ENCODE results near the gene SALL2.

SALL2 gene

DNA sequence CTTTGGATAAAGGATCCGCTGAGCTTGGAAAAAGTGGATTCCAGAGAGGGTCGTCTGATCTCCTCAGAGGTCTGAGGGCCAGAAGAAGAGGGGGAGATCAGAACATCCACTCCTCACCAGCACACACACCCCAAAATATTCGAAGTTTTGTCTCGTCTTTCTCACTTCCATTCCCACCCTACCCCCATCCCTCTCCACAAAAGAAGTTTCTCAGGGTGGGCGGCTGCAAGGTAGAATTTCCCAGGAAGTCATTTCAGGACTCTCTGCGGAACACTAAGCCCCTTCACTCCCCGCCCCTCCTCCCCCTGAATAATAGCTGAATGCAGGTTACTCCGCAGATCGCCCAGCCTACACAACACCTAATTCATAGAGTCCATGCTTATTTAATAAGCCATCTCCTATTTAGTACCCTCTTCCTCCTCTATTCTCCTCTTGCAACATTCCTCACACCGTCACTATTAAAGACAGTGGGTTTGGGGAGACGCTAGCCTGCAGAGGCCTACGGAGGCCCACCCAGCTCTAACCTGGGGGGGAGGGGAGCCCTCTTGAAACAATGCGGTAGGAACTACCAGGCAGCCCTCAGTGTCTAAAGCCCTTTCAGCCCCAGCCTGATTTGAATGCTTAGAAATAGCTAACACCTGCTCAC lies 649 bp upstream of the SALL2 start:
- peak; percentile 26 for DNase-seq

- DNase-seq = no peak
Observed at GRCh38 chr14:21525571-21525961, 580 bp downstream of the SALL2 start.

GRCh38 chr14:21524575-21525490 lies 1.3 kb downstream of the SALL2 start:
- no peak for DNase-seq

DNA sequence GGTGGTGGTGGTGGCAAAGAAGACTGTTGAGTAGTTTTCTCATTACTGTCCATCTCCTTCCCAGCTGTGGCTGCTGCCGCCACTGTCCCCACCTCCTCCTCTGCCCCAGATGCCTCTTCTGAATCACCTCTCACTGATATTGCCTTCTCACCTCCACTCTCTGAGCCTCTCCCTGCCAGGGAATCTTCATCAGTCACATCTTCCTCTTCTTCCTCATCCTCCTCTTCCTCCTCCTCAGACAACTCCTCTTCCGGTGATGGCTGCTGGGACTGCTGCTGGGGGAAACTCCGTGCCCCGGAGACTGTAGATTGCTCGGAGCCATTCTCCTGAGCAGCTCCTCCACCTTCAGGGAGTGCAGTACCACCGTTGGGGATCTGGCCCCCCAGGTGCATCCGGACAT lies 2.9 kb downstream of the SALL2 start:
- DNase-seq = no peak

DNA sequence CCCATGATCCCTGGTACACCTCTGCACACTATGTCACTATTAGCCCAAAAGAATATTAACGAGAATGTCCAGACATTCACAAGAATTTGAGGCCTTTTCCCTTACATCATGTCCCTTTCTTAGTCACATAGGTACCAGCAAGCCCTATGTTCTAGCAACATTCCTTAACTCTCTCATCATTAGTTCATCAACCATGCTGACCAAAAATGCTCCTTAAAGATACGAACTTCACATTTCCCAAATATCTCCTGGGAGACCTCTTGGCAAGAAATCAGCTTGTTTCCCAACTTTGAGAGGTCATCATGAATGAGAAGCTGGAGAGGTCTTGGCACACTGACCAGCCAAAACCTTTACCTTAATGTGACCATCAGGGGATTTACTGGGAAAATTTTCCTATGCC lies 4.6 kb downstream of the SALL2 start:
- no peak for DNase-seq

- no peak for DNase-seq
Observed at GRCh38 chr14:21520767-21521166, 5.4 kb downstream of the SALL2 start.

DNA sequence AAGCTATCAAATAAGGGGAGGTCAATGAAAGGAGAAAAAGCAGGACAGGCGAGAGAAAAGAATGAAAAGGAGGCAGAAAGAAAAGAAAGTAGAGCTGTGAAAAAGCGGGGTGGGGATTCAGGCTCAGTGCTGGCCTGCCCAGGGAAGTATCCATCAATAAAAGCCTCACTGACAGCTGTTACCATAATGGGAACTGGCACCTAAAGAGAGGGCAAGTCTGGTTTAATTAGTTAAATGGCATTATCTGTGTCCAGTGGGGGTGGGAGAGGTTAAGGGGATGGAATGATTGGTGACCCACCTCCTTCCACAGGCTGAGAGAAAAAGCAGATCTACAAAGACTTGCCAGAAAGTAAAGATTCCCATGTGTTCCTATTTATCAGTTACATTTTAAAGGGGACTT lies 7.4 kb downstream of the SALL2 start:
- no peak for DNase-seq

DNA sequence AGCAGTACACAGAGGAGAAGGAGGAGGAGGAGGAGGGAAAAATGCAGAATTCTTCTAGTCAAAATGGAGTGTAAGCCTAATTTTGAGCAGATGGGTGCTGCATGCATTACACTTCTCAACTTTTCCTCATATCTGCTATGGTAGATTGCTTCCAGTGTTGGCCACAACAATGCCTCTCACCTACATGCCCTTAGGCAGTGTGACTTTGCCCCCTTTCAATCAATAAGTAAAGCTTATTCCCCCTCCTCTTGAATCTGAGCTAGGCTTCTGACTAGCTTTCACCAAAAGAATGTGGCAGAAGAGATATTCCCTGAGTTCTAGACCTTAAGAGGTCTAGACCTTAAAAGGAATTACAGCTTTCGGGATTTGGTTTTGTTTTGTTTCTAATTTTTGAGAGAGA lies 11.8 kb downstream of the SALL2 start:
- no peak for DNase-seq

GRCh38 chr14:21510735-21511657 lies 15.2 kb downstream of the SALL2 start, which contains the start of gene METTL3:
METTL3 (minus strand) TSS chr14:21511340; CDS start chr14:21511223, 117 bp downstream.
- DNase-seq = peak; percentile 98

- DNase-seq = no peak
Observed at GRCh38 chr14:21509432-21510143, 16.6 kb downstream of the SALL2 start.

DNA sequence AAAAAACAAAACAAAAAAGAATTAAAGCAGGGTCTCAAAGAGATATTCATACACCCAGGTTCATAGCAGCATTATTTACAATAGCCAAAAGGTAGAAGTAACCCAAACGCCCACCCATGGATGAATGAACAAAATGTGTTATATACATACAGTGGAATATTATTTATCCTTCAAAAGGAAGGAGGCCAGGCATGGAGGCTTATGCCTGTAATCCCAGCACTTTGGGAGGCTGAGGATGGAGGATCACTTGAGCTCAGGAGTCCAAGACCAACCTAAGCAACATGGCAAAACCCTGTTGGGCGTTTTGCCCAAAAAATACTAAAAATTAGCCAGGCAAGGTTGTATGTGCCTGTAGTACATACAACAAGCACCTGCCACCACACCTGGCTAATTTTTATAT lies 19.6 kb downstream of the SALL2 start:
- DNase-seq = no peak

DNA sequence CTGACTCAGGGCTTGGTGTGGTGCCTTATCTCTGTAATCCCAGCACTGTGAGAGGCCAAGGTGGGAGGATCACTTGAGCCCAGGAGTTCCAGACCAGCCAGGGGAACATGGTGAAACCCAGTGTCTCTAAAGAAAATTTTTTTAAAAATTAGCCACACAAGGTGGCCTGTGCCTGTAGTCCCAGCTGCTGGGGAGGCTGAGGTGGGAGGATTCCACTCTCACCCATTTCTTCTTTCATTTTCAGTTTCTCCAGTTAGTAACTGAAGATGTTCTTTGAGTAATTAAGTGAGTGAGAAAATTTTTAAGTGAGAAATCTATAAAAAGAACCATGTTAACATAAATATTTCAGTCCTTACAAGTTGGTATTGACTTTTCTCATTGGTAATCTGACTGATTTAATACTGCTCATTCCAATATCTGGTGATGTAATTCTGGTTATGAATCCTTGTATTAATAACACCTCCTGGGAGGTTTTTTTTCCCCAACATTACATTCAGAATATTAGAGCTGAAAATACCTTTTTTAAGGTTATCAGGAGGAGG lies 21.1 kb downstream of the SALL2 start:
- no peak for DNase-seq

DNA sequence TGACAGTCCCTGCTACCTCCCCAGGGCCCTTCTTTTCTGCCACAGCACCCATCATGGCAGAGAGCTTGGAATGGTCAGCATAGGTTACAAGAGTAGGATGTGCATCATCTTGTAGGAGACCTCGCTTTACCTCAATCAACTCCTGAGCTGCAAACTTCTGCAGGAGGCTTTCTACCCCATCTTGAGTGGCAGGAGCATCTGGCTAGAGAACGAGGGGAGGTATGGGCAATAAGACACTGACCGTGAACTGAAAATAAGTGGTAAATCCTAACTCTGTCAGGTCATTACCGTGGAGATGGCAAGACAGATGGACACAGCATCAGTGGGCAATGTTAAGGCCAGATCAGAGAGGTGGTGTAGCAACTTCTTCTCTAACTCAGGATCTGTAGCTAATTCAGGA lies 22.8 kb downstream of the SALL2 start:
- no peak for DNase-seq

- no peak for DNase-seq
Observed at GRCh38 chr14:21501568-21501967, 24.6 kb downstream of the SALL2 start.

- peak; percentile 50 for DNase-seq
Observed at GRCh38 chr14:21498540-21499526, 27.3 kb downstream of the SALL2 start.

DNA sequence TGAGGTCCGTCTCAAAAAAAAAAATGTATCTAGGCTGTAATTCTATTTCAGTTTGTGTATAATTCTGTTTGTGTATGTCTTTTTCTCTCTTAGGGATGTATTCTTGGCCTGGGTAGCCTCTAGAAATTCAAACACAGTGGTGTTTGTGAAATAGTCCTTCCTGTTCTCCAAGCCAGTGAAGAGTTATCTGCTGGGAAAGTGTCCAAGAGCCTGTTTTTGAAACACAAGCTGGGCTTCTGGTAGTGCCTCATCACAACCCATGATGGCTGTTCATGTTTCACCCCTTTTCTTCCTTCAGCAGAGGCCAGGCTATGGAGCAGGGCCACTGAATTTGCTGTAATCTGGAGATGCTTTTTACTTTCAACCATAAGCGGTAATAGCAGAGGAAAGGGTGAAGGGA lies 29.7 kb downstream of the SALL2 start:
- DNase-seq = no peak

- DNase-seq = no peak
Observed at GRCh38 chr14:21494902-21495762, 31.0 kb downstream of the SALL2 start.

GRCh38 chr14:21486640-21487087 lies 39.5 kb downstream of the SALL2 start:
- DNase-seq = no peak

DNA sequence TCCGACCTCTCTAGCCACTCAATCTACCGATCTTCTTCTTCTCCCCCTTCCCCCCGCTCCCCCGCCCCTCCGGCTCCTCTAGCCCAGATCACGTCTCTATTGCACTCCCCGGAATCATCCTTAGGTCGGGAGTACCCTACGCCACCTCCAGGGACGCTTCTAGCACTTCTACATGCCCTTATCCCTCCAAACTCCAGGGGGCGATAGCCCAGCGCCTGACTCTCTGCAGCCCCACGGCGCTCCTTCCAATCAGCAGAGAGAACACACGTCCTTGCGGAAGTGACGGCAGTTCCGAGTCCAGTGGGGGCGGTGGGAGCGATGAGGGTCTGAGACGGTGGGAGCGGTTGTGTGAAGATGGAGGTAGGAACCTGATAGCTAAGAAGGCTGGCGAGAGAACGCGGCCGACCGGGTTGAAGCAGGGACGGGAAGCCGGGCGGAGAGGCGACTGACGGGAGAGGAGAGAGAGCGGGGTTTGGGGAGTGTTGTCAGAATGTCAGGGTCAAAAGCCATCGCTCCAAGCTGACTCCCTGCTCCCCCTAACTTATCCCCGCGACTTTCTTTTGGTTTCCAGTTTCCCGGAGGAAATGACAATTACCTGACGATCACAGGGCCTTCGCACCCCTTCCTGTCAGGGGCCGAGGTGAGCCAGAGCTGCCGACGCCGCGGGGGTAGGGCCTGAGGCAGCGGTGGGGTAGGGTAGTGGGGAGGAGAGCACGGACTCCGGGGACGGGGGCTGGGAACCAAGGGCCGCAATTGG lies 49.0 kb downstream of the SALL2 start, which contains the start of the genes RAB2B and TOX4:
Gene RAB2B, minus strand, starts transcription at position 35 of the 757 bp plus-strand sequence. CDS start 87 bp downstream, outside the sequence.
Gene TOX4, plus strand, starts transcription at position 271 of the 757 bp plus-strand sequence. Its CDS starts 84 bp downstream, at position 355.
- DNase-seq = peak; percentile 98
